ENCODE measurements around the gene WDR87. TPM values are rescaled to one million over a fixed set of nuclear protein-coding genes. Genes with fewer than 3 reads are reported as not detected.

The WDR87 gene
- total RNA-seq, 1 donor from 2014 or later = not detected

DNA sequence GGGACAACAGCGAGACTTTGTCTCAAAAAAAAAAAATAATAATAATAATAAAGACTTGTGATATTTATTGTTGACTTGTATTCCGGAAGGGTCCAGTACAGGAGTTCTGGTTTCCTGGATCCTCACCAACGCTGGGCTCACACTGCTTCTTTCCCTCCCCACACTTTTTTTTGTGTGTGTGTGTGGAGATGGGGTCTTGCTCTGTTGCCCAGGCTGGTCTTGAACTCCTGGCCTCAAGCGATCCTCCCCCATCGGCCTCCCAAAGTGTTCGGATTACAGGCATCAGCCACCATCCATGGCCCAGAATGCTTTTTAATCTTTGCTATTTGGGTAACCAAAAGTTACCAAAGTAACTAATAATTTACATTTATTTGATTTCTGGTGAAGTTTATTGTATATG, 39.7 kb upstream of the WDR87 start:
- Mint-ChIP-seq H3K27ac (no peak overlapping the region), H3K9me3 (no peaks in the 10 kb centered on the region), H3K27me3 (ENCODE audit: insufficient read depth, low read depth) (peaks cover 7% of the 10 kb centered on the region), H3K4me1 (peaks cover 20% of the 10 kb centered on the region), H3K4me3 (no peak overlapping the region), H3K36me3 (peaks cover 9% of the 10 kb centered on the region)
- Histone ChIP-seq H3K27me3 (no peaks in the 10 kb centered on the region), H3K9me3 (ENCODE audit: low read depth) (no peaks in the 10 kb centered on the region), H2AFZ (replicated peaks) (no peak overlapping the region), H4K20me1 (ENCODE audit: low read depth) (peaks cover 11% of the 10 kb centered on the region), H3K36me3 (no peaks in the 10 kb centered on the region), H3K9ac (no peak overlapping the region), H3F3A (ENCODE audit: low read depth) (no peaks in the 10 kb centered on the region), H3K4me1 (peaks cover 8% of the 10 kb centered on the region), H3K4me3 (no peak overlapping the region), H3K4me2 (no peak overlapping the region), H3K27ac (no peak overlapping the region), H3K79me2 (ENCODE audit: low read depth) (peaks cover 87% of the 10 kb centered on the region)
- DNase-seq (ENCODE audit: low spot score) = no peak
- TF ChIP-seq EZH2 (IDR thresholded peaks at IDR 0.05) = no peak
- no peak for TF ChIP-seq EZH2phosphoT487 (IDR thresholded peaks at IDR 0.05)
- TF ChIP-seq, protein P1, sequence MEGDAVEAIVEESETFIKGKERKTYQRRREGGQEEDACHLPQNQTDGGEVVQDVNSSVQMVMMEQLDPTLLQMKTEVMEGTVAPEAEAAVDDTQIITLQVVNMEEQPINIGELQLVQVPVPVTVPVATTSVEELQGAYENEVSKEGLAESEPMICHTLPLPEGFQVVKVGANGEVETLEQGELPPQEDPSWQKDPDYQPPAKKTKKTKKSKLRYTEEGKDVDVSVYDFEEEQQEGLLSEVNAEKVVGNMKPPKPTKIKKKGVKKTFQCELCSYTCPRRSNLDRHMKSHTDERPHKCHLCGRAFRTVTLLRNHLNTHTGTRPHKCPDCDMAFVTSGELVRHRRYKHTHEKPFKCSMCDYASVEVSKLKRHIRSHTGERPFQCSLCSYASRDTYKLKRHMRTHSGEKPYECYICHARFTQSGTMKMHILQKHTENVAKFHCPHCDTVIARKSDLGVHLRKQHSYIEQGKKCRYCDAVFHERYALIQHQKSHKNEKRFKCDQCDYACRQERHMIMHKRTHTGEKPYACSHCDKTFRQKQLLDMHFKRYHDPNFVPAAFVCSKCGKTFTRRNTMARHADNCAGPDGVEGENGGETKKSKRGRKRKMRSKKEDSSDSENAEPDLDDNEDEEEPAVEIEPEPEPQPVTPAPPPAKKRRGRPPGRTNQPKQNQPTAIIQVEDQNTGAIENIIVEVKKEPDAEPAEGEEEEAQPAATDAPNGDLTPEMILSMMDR (IDR thresholded peaks at IDR 0.05) = no peak

DNA sequence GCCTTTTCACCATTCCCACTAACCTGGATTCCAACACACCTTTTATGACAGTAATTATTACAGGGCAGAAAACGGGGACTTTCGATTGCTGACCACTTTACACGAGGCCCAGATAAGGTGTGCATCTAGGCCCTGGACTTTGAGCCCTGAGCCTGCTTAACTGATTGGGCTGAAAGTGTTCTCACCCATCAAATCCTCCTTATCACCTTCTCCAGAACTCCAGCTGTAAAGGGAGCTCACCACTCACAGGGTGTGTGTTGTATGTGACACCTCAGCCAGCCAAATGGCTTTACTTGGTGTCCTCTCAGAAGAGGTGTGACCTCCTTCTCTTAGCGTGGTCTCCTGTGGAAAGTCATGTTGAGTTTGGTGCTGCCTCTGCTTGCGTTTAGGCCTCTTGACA, 37.1 kb upstream of the WDR87 start:
- Histone ChIP-seq H3F3A (ENCODE audit: low read depth) (no peaks in the 10 kb centered on the region), H2AFZ (replicated peaks) (no peak overlapping the region), H3K79me2 (ENCODE audit: low read depth) (peaks cover 87% of the 10 kb centered on the region), H3K9ac (no peak overlapping the region), H3K4me2 (no peak overlapping the region), H3K4me3 (no peak overlapping the region), H3K36me3 (no peaks in the 10 kb centered on the region), H3K9me3 (ENCODE audit: low read depth) (no peaks in the 10 kb centered on the region), H3K4me1 (peaks cover 18% of the 10 kb centered on the region), H4K20me1 (ENCODE audit: low read depth) (peaks cover 11% of the 10 kb centered on the region), H3K27ac (peak overlapping the region; percentile 37), H3K27me3 (no peaks in the 10 kb centered on the region)
- DNase-seq (ENCODE audit: low spot score) = no peak
- Mint-ChIP-seq H3K4me3 (no peak overlapping the region), H3K27ac (peak overlapping the region; percentile 44), H3K4me1 (peaks cover 22% of the 10 kb centered on the region), H3K27me3 (ENCODE audit: insufficient read depth, low read depth) (peaks cover 1% of the 10 kb centered on the region), H3K9me3 (peaks cover 3% of the 10 kb centered on the region), H3K36me3 (peaks cover 7% of the 10 kb centered on the region)
- TF ChIP-seq EZH2 (IDR thresholded peaks at IDR 0.05) = no peak
- TF ChIP-seq, protein P1 (IDR thresholded peaks at IDR 0.05) = no peak
- TF ChIP-seq EZH2phosphoT487 (IDR thresholded peaks at IDR 0.05) = no peak

DNA sequence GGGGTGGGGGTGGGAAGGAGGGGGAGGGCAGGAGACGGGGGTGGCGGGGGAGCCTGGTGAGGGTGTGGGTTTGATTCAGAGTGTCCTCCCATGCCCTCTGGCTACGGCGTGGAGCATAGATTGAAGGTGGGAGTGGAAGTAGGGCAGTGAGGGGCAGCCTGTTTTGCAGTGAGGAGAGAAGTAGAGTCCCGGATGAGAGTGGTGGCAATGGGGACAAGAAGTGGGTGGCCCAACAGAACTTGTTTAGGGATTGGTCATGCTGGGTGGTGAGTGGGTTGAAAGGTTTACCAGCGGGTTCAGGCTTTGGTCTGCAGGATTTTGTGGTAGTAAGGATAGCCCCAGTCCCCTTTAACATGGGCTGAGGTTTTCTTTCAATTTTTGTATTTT, 36.1 kb upstream of the WDR87 start:
- Mint-ChIP-seq H3K9me3 (peaks cover 8% of the 10 kb centered on the region), H3K36me3 (peaks cover 7% of the 10 kb centered on the region), H3K4me3 (no peak overlapping the region), H3K27me3 (ENCODE audit: insufficient read depth, low read depth) (no peaks in the 10 kb centered on the region), H3K4me1 (peaks cover 17% of the 10 kb centered on the region), H3K27ac (no peak overlapping the region)
- TF ChIP-seq, protein P1 (IDR thresholded peaks at IDR 0.05) = no peak
- TF ChIP-seq EZH2phosphoT487 (IDR thresholded peaks at IDR 0.05) = no peak
- Histone ChIP-seq H4K20me1 (ENCODE audit: low read depth) (peaks cover 11% of the 10 kb centered on the region), H3K9ac (no peak overlapping the region), H3K27ac (no peak overlapping the region), H3K4me3 (no peak overlapping the region), H3K4me2 (no peak overlapping the region), H2AFZ (replicated peaks) (no peak overlapping the region), H3K36me3 (no peaks in the 10 kb centered on the region), H3K27me3 (no peaks in the 10 kb centered on the region), H3F3A (ENCODE audit: low read depth) (no peaks in the 10 kb centered on the region), H3K9me3 (ENCODE audit: low read depth) (no peaks in the 10 kb centered on the region), H3K4me1 (peaks cover 18% of the 10 kb centered on the region), H3K79me2 (ENCODE audit: low read depth) (peaks cover 88% of the 10 kb centered on the region)
- no peak for DNase-seq (ENCODE audit: low spot score)

All from neural progenitor cell (in vitro differentiated cells).